ENCODE data around the gene DCC.

Gene DCC, protein sequence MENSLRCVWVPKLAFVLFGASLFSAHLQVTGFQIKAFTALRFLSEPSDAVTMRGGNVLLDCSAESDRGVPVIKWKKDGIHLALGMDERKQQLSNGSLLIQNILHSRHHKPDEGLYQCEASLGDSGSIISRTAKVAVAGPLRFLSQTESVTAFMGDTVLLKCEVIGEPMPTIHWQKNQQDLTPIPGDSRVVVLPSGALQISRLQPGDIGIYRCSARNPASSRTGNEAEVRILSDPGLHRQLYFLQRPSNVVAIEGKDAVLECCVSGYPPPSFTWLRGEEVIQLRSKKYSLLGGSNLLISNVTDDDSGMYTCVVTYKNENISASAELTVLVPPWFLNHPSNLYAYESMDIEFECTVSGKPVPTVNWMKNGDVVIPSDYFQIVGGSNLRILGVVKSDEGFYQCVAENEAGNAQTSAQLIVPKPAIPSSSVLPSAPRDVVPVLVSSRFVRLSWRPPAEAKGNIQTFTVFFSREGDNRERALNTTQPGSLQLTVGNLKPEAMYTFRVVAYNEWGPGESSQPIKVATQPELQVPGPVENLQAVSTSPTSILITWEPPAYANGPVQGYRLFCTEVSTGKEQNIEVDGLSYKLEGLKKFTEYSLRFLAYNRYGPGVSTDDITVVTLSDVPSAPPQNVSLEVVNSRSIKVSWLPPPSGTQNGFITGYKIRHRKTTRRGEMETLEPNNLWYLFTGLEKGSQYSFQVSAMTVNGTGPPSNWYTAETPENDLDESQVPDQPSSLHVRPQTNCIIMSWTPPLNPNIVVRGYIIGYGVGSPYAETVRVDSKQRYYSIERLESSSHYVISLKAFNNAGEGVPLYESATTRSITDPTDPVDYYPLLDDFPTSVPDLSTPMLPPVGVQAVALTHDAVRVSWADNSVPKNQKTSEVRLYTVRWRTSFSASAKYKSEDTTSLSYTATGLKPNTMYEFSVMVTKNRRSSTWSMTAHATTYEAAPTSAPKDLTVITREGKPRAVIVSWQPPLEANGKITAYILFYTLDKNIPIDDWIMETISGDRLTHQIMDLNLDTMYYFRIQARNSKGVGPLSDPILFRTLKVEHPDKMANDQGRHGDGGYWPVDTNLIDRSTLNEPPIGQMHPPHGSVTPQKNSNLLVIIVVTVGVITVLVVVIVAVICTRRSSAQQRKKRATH (N-terminal part only)

DNA sequence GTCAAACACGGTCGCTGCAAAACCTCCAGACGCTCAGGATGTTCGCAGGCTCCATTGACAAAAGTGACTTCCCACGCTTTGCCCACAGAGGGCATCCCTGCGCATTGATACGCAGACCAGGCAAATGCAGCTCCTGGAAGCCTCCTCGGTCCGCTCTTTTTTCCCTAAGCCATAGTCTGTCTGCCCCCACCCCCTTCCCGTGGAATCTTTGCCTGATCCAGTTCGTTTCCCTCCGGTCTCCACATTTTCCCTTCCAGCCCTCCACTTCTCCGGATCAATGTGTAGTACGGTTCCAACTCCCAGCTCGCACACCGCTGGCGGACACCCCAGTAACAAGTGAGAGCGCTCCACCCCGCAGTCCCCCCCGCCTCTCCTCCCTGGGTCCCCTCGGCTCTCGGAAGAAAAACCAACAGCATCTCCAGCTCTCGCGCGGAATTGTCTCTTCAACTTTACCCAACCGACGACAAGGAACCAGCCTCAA is at the start of gene DCC:
Gene DCC (plus strand): TSS at position 307 of the 481 bp plus-strand sequence. CDS start 591 bp downstream, outside the sequence.
- peak; percentile 54 for DNase-seq

DNA sequence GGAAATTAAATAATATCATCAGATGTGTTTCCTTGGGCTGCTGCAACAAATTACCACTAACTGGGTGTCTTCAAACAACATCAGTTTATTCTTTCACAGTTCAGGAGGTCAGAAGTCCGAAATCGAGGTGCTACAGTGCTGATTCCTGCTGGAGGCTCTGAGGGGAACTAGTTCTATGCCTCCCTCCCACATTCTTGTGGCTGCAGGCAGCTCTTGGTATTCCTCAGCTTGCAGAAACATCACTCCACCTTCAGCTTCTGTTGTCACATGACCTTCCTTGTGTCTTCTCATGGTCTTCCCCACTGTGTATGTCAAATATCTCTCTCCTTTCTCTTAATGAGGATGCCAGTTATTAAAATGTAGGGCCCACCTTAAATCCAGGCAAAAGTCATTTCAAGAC is 29.3 kb upstream of the DCC start:
- no peak for DNase-seq

DNA sequence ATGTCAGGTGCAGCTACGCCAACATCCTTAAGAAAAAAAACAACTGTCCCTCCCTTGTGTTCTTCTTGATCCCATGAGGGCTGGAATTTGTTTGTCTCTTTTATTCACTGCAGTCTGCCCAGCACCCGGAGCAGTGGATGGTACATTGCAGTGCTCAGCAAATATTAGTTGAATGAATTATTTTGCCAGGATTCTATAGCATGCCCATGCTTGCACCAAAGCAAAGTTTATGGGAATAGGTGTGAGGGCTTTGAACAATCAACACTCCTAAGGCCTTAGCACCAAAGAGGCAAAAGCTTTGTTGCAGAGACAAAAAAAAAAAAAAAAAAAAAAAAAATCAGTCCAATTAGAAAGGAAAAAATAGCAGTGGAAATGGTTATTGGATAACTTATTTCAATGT is 28.7 kb upstream of the DCC start:
- DNase-seq: no peak

DNA sequence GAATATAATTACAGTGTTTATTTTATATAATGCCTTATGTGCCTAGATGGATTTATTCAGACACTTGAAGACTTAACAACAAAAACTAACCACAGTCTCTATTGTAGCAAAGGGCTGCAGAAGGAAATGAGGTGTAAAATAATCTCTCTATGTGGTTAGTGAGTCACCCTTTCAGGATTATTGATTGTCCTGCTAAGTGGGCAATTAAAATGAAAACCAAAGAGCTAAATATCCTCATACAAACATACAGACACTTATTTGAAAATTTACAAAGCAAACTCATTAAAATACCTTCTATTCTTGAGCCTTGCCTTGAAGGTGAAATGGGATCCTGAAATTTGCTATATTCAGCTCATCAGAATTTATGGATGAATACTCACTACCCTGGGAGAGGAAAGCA is 27.7 kb upstream of the DCC start:
- DNase-seq: no peak

DNA sequence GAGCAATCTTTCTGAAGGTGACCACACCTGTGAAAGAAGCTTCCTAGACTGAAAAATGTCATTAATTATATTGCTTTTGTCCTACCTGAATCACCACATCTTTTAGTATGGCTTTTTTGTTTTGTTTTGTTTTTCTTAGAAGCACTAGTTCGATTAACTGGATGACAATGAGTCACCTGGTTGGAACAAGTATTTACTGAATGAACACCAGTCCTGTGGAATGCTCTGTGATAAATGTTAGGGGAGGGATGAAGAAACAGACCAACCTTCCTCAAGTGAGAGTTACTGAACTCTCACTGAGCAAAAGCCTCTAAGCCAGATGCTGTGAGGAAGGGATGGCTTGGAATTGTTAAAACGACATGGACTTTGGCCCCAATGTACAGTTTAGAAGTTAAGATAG is 26.8 kb upstream of the DCC start:
- no peak for DNase-seq

DNA sequence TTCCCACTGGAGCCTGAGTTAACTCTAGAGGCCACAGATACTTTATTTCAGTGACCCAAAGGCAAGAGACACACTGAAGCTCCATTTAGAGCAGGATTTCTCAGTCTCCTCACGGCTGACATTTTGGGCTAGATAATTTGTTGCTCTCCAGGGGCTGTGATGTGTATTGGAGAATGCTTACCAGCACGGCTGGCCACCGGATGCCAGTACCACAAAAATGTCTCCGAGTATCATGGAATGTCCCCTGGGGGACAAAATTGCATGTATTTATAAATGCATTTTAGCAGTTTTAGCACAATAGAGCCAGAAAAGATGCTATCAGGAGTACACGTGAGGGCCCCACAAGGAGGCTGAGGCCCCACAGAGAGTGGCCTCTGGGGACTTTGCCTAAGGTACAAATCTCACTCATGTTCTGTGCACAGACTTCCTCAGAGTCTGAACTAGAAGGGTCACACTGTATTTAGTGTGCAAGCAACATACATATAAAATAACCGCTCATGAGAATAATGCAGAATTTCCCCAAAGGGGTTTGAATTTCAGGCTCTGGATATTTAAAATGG is 20.5 kb upstream of the DCC start:
- no peak for DNase-seq

DNA sequence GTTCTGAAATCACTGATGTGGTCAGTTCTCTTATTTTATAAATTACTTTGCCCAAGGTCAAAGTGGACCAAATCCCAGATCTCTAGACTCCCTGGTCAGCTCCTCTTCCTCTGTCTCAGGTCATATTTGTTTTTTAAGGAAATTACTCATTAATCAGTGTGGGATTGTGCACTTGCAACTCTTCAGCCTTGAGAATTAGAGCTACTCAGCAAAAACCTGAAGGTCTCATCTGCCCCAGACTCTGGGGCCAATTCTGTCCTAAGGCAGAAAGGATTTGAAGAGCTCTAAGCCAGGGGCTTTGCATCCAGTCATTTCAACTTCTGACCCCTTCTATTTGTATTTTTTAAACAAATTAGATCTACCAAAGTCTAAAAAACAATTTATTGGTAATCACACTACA is 17.7 kb upstream of the DCC start:
- no peak for DNase-seq

DNA sequence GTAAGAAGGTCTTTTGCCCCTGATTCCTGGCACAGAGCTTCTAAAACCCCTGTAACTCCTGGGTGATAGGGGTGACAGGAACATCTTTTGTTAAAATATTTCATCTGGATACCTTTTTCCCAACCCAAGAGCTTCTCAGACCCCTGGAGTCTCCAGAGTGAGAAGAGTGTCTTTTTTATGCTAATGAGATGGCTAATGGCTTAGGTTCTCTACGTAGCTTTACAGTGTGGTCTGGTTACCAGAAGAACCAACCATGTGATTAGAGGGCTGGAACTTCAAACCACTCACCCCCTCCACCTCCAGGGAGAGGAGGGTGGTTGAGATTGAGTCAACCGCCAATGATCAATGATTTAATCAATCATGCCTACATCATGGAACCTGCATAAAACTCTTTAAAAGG is 16.2 kb upstream of the DCC start:
- no peak for DNase-seq

DNA sequence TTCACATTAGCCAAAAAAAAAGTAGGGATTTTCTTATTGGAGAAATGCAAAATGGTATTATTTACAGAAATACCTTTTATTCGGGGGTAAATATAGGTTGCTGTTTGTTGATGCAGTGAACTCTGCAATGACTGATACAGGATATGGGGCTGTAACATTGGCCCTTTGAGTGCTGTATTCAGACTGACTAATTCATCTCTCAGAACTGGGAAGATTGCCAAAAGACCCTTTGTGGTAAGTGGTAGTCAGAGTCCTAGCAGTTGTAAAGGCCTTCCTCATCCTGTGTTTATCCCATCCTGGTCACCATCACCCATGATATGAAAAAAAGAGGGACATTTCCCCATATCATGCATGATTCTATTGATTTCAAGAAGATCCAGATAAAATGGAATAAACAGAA is 14.0 kb upstream of the DCC start:
- DNase-seq: no peak

DNA sequence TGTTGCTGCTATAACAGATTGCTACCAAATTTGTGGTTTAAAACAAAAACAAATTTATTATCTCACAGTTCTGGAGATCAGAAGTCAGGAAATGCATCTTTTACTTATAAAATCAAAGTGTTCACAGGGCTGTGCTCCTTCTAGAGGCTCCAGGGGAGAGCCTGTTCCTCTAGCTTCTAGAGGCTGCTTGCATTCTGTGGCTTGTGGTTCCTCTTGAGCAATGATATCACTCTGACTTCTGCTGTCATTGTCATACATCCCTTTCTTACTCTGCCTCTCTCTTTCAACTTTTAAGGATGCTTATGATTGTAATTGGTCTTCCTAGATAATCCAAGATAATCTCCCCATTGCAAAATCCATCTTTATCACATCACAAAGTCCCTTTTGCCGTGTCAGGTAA is 6.1 kb upstream of the DCC start:
- DNase-seq: no peak

DNA sequence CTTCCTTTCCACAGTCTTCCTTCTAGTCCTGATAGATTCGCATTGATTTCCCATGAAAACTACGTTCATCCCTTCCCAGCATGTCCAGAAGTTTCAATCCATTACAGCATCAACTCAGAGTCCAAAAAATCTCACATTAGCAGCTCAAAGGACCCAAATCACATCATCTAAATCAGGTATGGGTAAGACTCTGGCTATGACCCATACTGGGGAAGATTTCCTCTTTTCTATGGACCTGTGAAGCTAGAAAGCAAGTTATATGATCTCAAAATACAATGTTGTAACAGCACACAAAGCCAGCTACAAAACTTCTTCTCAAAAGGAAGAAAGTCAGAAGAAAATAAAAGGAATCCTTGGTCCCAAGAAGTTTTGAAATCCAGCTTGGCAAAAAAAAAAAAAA is 5.7 kb upstream of the DCC start:
- DNase-seq: no peak

DNA sequence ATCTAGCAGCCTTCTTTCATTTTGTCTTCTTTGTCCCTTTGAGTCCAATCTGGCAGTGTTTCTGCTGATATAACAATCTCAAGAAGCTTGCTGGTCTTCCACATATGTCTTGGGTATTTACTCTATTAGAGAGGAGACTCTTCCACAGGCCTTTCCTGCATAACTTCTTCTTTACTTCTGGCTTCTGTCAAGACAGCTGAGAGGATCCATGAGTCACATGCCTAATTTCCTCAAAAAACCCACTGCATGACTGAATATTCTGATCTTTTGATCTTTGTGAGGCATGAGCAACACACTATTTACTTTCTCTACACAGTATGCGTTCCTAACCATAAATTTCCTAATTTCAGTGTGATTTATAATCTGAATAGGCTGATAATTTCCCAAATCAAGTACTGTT is 5.1 kb upstream of the DCC start:
- DNase-seq: no peak

DNA sequence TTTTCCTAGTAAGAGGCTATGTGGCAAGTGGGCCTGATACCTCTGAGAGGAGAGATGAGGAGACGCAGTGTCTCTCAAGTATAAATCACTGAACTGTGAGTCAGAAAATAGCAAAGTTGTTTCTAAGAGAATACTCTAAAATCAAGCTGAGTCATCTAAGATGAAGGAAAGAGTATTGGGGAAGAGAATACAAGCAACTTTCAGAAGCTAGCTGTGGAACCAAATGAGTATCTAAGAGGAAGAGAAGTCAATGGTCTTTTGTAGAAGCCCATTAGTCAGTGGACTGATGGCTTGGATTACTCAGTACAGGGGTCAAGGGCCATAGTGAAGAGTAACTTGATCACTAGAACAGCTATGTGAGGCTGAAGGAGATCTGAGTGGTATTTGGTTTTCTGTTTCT is 2.7 kb upstream of the DCC start:
- DNase-seq: no peak

DNA sequence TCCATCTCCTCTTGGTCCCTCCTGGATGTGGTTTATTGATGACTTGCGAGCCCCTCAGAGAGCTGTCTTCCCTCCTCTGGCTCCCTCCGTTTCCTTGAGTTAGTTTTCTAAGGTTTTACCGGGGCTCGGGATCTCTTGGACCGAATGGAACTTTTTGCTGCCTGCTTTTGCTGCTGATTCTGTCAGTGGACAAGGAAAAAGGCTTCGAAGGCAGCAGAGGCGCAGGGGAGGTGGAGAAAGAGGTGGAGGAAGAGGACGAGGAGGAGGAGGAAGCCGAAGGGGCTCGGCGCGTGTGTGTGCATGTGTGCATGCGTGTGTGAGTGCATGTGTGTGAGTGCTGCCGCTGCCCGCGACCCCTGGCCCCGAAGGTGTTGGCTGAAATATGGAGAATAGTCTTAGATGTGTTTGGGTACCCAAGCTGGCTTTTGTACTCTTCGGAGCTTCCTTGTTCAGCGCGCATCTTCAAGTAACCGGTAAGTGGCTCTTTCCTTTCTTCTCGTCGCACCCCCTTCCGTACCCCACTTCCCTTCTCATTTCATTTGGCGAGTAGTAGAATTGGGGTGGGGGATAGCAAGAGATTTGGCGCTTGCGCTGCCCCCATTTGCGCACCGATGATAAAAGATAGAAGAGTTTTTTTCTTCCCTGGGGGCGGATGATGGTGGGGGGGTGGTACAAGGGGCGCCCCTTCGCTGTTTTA is 557 bp downstream of the DCC start:
- no peak for DNase-seq

DNA sequence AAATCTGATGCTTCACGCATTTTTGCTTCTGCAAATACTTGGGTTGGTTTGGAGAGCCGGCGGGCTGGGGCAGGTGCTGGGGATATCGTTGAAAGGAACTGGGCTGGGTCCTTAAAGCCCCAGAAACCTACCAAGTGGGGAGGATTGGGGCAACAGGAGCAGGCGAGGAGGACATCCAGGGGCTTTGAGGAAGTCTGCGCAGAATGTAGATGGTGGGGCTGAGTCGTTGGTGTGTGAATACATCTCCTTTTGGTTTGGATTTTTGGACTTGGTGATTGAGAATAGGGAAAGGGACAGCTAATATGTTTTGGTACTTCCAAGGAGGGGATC is 1.1 kb downstream of the DCC start:
- DNase-seq: no peak

DNA sequence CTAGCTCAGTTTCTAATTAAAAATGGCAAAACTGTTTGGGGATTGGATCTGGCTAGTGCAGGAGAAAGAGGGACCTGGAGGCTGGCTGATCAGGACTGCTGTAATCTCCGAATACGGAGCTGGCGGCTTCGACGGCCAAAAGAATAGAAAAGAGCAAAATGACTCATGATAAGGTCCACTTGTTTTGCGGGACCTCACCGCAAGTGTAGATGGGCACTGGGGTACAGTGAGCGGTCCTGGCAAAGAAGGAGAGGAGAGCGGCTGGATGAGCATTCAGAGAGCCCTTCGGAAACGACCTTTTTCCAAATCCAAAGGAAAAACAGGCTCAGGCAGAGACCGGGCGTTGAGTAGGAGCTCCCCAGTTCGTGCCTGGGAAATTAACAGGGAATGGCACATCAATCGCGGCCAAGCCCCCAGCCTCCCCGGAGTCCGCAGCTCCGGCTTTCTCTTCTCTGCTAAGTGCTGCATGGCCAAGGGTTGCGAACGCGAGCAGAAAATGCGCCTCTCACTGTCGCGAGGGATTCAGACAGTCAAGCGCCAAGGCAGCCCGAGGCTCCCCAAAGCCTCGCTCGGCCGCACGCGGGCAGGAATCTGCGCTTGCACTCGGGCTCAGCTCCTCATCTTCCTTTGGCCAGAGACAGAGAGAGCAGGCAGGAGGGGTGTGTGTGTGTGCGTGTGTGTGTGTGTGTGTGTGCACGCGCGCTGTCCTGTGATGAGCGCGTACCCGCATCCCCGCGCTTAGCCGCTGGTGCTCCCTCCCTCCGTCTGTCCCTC is 1.8 kb downstream of the DCC start:
- DNase-seq: peak; percentile 23

DNA sequence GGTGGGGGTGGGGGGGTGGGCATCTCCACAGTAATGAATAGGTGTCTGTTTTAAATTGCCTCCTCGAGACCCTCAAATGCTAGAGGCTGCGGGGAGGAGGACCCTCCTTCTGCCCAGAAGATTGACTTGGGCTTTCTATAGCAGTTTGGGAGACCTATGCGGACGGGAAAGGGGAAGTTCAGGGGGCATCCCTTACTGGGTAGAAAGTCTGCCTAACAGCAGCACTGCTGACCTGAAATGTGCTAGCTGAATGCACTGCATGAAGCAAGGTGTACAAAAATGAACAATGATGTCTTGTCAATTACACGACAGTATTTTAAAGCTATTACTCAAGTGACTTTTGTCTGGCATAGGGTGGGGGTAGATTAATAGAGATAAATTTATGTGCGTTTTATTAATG is 2.5 kb downstream of the DCC start:
- DNase-seq: no peak

DNA sequence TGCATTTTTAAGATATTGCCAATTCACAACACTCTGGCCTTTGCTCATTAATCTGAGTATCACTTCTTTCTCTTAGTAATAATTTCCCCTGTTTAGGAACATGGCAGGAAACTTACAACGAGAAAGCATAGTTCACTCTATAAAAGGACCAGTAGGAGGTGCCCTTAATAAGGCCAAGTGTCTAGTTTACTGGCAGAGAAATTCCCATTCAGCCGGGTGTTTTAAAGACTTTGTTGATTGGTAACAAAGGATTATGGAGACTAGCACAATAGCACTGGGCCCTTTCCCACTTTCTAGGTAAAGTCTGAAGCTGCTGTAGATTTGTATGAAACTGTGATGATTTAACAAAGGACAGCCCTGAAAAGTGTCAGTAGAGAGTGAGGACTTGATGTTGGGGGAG is 3.1 kb downstream of the DCC start:
- no peak for DNase-seq

DNA sequence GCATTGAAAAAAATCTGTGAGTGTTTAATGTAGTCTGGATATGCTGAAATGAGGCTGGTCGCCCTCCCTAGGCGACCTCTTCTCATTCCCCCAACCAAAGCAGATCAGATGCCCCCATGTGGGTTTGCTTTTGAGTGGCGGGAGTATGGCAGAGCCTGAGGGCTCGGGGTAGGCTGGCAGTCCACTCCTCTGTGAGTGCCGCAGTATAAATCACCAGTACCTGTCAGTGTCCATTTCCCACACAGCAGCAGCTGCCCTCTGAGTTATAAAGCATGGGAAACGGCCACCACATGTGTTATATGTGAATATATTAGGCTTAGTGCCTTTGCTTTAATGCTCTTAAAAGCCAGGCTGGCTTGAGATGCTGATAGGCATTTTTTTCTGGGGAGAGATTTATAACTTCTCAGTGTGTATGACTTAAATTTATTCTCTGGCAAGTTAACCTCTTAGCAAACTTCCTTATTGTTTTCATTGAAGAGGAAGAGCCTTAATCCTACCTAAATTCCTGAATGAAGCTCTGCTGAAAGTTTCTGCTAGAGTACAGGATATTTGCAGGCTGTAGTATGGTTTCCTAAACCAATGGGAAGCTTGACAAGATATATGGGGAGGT is 3.8 kb downstream of the DCC start:
- DNase-seq: no peak

DNA sequence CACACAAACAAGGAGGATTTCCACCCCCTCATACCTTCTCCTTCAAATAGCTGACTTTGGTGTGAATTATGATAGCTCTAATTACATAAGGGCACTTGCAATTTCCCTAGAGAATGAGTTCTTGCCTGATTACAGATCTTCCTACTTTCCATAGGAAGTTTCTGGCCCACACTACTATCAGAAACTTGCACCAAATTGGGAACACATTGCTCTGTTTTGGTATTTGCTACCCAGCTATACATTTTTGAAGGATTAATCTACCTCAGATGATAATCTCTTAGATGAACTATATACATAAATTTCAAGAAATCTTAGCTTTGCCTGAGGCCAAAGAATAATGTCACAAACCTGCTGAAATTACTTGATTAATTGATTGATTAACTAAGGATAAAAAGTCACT is 4.9 kb downstream of the DCC start:
- DNase-seq: no peak

DNA sequence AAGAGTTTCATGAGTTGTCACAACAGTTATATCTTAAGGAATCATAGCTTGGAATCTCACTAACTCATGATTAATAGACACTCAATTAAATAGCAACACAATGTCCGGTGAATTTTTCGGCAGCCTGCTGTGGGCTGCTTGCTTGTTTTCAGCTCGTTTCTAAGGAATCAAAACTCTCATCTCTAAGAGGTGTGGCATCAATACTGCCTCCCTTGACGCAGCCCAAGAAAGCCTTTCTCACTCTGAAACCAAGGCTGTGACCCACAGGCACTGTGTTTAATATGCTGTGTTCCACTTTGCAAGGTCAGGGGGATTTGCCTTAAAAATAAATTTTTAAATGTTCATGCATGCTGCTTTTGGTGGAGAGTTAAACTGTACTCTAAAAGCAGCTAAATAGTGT is 5.4 kb downstream of the DCC start:
- DNase-seq: no peak
